H9 (cell line): ENCODE data around the gene MEF2A. TPM values are rescaled to one million over a fixed set of nuclear protein-coding genes. Genes with fewer than 3 reads are reported as not detected.

Source experiments
- DNase-seq: peaks from one replicate; pipeline ENCODE4 v3.0.0-alpha.2; 2017
- H2AFZ ChIP-seq: one replicate; pipeline ENCODE4 v1.6.1; 2013; ENCODE audit warnings: mild to moderate bottlenecking, low read length, control low read depth, moderate library complexity
- H2AK5ac ChIP-seq: 2 replicates; pipeline ENCODE4 v1.6.1; 2013; ENCODE audit warnings: low read length, control low read depth, mixed read lengths; ENCODE audit not compliant: insufficient read length
- H2BK120ac ChIP-seq: one replicate; pipeline ENCODE4 v1.6.1; 2013; ENCODE audit warnings: low read depth, mild to moderate bottlenecking, low read length, control low read depth, inconsistent platforms; ENCODE audit not compliant: poor library complexity, severe bottlenecking
- H2BK12ac ChIP-seq: 2 replicates; pipeline ENCODE4 v1.6.1; 2013; ENCODE audit warnings: low read length, control low read depth, mixed read lengths, low read depth; ENCODE audit not compliant: insufficient read length
- H2BK15ac ChIP-seq: 2 replicates; pipeline ENCODE4 v1.6.1; 2013; ENCODE audit warnings: low read depth, low read length, control low read depth
- H2BK20ac ChIP-seq: one replicate; pipeline ENCODE4 v1.6.1; 2013; ENCODE audit warnings: low read depth, mild to moderate bottlenecking, low read length, control low read depth, inconsistent platforms; ENCODE audit not compliant: poor library complexity, severe bottlenecking
- H2BK5ac ChIP-seq: 2 replicates; pipeline ENCODE4 v1.6.1; 2013; ENCODE audit warnings: low read length, control low read depth, mixed read lengths; ENCODE audit not compliant: insufficient read length
- H3K14ac ChIP-seq: 2 replicates; pipeline ENCODE4 v1.6.1; 2013; ENCODE audit warnings: low read length, control low read depth; ENCODE audit not compliant: insufficient read depth
- H3K18ac ChIP-seq: 2 replicates; pipeline ENCODE4 v1.6.1; 2013; ENCODE audit warnings: low read depth, mild to moderate bottlenecking, mixed read lengths, low read length, control low read depth; ENCODE audit not compliant: insufficient read length
- H3K23ac ChIP-seq: 2 replicates; pipeline ENCODE4 v1.6.1; 2013; ENCODE audit warnings: low read length, control low read depth, mixed read lengths, low read depth; ENCODE audit not compliant: insufficient read length
- H3K23me2 ChIP-seq: 2 replicates; pipeline ENCODE4 v1.6.1; 2013; ENCODE audit warnings: low read depth, mild to moderate bottlenecking, mixed read lengths, low read length, control low read depth; ENCODE audit not compliant: insufficient read length, poor library complexity, severe bottlenecking
- H3K27ac ChIP-seq: 2 replicates; pipeline ENCODE4 v1.5.1; 2013; ENCODE audit warnings: low read length, control low read depth, mixed read lengths, low read depth; ENCODE audit not compliant: insufficient read length
- H3K27me3 ChIP-seq: 2 replicates; pipeline ENCODE4 v1.6.1; 2013; ENCODE audit warnings: low read length, control low read depth, inconsistent platforms; ENCODE audit not compliant: insufficient read depth
- H3K4ac ChIP-seq: 2 replicates; pipeline ENCODE4 v1.6.1; 2013; ENCODE audit warnings: low read depth, mild to moderate bottlenecking, control low read depth, inconsistent platforms, low read length, moderate library complexity
- H3K4me1 ChIP-seq: 2 replicates; pipeline ENCODE4 v1.6.1; 2013; ENCODE audit warnings: low read length, control low read depth, inconsistent platforms; ENCODE audit not compliant: insufficient read depth
- H3K4me2 ChIP-seq: 2 replicates; pipeline ENCODE4 v1.6.1; 2013; ENCODE audit warnings: low read length, control low read depth, mixed read lengths; ENCODE audit not compliant: insufficient read length, insufficient read depth
- H3K56ac ChIP-seq: 2 replicates; pipeline ENCODE4 v1.6.1; 2013; ENCODE audit warnings: low read depth, mild to moderate bottlenecking, mixed read lengths, low read length, control low read depth; ENCODE audit not compliant: insufficient read length
- H3K79me1 ChIP-seq: 2 replicates; pipeline ENCODE4 v1.6.1; 2013; ENCODE audit warnings: low read depth, mild to moderate bottlenecking, moderate library complexity, low read length, control low read depth, inconsistent platforms; ENCODE audit not compliant: insufficient read depth, poor library complexity, severe bottlenecking
- H3K79me2 ChIP-seq: 2 replicates; pipeline ENCODE4 v1.6.1; 2013; ENCODE audit warnings: low read length, control low read depth, inconsistent platforms; ENCODE audit not compliant: insufficient read depth
- H3K9ac ChIP-seq: 2 replicates; pipeline ENCODE4 v1.6.1; 2013; ENCODE audit warnings: low read length, control low read depth, mixed read lengths; ENCODE audit not compliant: insufficient read length; ENCODE audit errors: extremely low read depth
- H3K9me3 ChIP-seq: one replicate; pipeline ENCODE4 v1.6.1; 2013; ENCODE audit warnings: low read depth, low read length, inconsistent platforms; ENCODE audit not compliant: control insufficient read depth
- H3T11ph ChIP-seq: one replicate; pipeline ENCODE4 v1.6.1; 2013; ENCODE audit warnings: mild to moderate bottlenecking, low read length, control low read depth, inconsistent platforms
- H4K20me1 ChIP-seq: one replicate; pipeline ENCODE4 v1.6.1; 2013; ENCODE audit not compliant: control insufficient read depth, insufficient read length, insufficient read depth
- H4K5ac ChIP-seq: 2 replicates; pipeline ENCODE4 v1.6.1; 2013; ENCODE audit warnings: low read depth, mild to moderate bottlenecking, mixed read lengths, low read length, control low read depth; ENCODE audit not compliant: insufficient read length
- H4K8ac ChIP-seq: replicated peaks from 2 replicates; pipeline ENCODE4 v1.6.1; 2013; ENCODE audit warnings: low read length, control low read depth, mixed read lengths, low read depth; ENCODE audit not compliant: insufficient read length
- H4K91ac ChIP-seq: 2 replicates; pipeline ENCODE4 v1.6.1; 2013; ENCODE audit warnings: low read depth, mild to moderate bottlenecking, moderate library complexity, mixed read lengths, low read length, control low read depth; ENCODE audit not compliant: insufficient read length
- H3K27ac Mint-ChIP-seq, 3 experiments: 2 replicates in 2 of 3; 3 replicates in 1 of 3; pipeline ENCODE4 v1.8.0; 2020 to 2021; ENCODE audit warnings: mixed read lengths in 3 of 3, mild to moderate bottlenecking in 1 of 3, moderate library complexity in 1 of 3
- H3K27me3 Mint-ChIP-seq: 2 replicates; pipeline ENCODE4 v1.8.0; 2021; ENCODE audit warnings: low read depth, mild to moderate bottlenecking, moderate library complexity, mixed read lengths
- H3K36me3 Mint-ChIP-seq, 3 experiments: 2 replicates in 2 of 3; 3 replicates in 1 of 3; pipeline ENCODE4 v1.8.0; 2020 to 2021; ENCODE audit warnings: low read depth in 3 of 3, mixed read lengths in 3 of 3; ENCODE audit not compliant: insufficient read depth in 1 of 3
- H3K4me1 Mint-ChIP-seq, 2 experiments: 2 replicates each; pipeline ENCODE4 v1.8.0; 2020; ENCODE audit warnings: mixed read lengths in 2 of 2
- H3K4me3 Mint-ChIP-seq, 2 experiments: 2 replicates in 1 of 2; 3 replicates in 1 of 2; pipeline ENCODE4 v1.8.0; 2020 to 2021; ENCODE audit warnings: mild to moderate bottlenecking in 2 of 2, mixed read lengths in 2 of 2, moderate library complexity in 1 of 2
- H3K9me3 Mint-ChIP-seq, 2 experiments: 2 replicates in 1 of 2; 3 replicates in 1 of 2; pipeline ENCODE4 v1.8.0; 2020; ENCODE audit warnings: mild to moderate bottlenecking in 2 of 2, mixed read lengths in 2 of 2, moderate library complexity in 1 of 2
- CTCF ChIP-seq: fragments of 200-600 bp; sonication (generic); conservative IDR thresholded peaks from 3 replicates; pipeline ENCODE4 v1.8.0; 2021; ENCODE audit warnings: antibody characterized with exemption, mild to moderate bottlenecking
- WGBS: extraction: QIAGEN DNeasy Blood & Tissue Kit; methylation state at CpG from one replicate; pipeline ENCODE4 v1.1.7; 2013; ENCODE audit warnings: missing lambda C conversion rate, low lambda C conversion rate, mixed read lengths; ENCODE audit not compliant: insufficient read length; ENCODE audit errors: extremely low coverage; 5-methylcytosine and 5-hydroxymethylcytosine counted together
- total RNA-seq: library from RNA; stranded (reverse); gene quantifications from 2 replicates; pipeline ENCODE4 v1.2.1, GENCODE V29; 2021

MEF2A gene
- total RNA-seq, 1 experiment from 2014 or later: 20.7 TPM

- Histone ChIP-seq H3K27ac (no peak overlapping the region), H3K79me2 (no peaks in the 10 kb centered on the region), H3T11ph (no peak overlapping the region), H3K4me1 (no peaks in the 10 kb centered on the region), H3K79me1 (no peaks in the 10 kb centered on the region), H4K91ac (no peak overlapping the region), H2BK12ac (no peak overlapping the region), H3K4me2 (no peak overlapping the region), H4K20me1 (no peaks in the 10 kb centered on the region), H2AK5ac (no peak overlapping the region), H2BK5ac (no peak overlapping the region), H4K5ac (peak overlapping the region; percentile 54), H4K8ac (no peak overlapping the region), H3K18ac (peak overlapping the region; percentile 32), H3K23ac (no peak overlapping the region), H3K14ac (no peak overlapping the region), H3K27me3 (no peaks in the 10 kb centered on the region), H3K9me3 (no peaks in the 10 kb centered on the region), H3K9ac (no peak overlapping the region), H2AFZ (no peak overlapping the region), H3K56ac (no peak overlapping the region), H2BK20ac (no peak overlapping the region), H3K4ac (no peak overlapping the region), H3K23me2 (no peaks in the 10 kb centered on the region), H2BK120ac (no peak overlapping the region), H2BK15ac (no peak overlapping the region)
- Mint-ChIP-seq H3K27ac (peak overlapping the region in 1 of 3 experiments; percentile 48; a peak in 1 of 7 replicates), H3K27me3 (no peaks in the 10 kb centered on the region), H3K9me3 (no peaks in the 10 kb centered on the region), H3K4me3 (no peak overlapping the region), H3K4me1 (peaks cover 7 to 10% of the 10 kb centered on the region in 2 experiments; a peak in 3 of 4 replicates), H3K36me3 (peaks cover 3 to 18% (median 9%) of the 10 kb centered on the region in 3 experiments; a peak in 5 of 7 replicates)
- no peak for TF ChIP-seq CTCF
- no CpG with 5 or more reads among the region's 10 CpGs for WGBS
- DNase-seq: no peak
Observed at GRCh38 chr15:99706557-99707303, 140.9 kb downstream of the MEF2A start.
